NCI-H82 treated with DMSO at 0.1 percent for 48 hours (cell line): ENCODE measurements around the gene ITPR1.

ENCODE experiments used
- DNase-seq: peaks from one replicate; lab custom pipeline; 2025; ENCODE audit not compliant: unreplicated experiment; lab: John Stamatoyannopoulos, UW

ITPR1 gene

DNA sequence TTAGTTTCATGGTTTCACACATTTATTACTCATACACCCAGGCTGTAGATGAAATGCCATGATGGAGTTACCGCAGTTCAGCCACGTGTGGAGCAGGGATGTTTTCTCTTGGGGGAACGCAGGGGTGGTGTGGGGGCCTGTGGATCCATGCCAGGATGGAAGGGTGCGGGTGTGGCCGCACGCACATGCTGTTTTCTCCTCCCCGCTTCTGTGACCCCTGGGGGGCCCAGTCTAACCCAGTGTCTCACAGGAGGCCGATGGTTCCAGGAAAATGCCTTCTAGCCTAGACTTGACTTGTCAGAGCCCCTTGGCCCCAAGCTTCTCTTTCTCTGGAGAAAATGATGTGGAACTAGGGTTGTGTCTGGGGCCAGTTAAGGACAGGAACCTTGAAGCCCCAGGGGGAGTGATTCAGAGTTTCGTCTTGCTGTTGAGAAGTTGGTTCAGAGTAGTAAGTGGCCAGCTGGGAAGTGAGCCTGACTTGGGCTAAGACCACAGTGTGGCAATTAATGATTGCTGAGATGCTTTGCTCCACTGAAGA, 245.7 kb downstream of the ITPR1 start:
- no peak for DNase-seq

GRCh38 chr3:4739289-4740236, 246.4 kb downstream of the ITPR1 start:
- no peak for DNase-seq

GRCh38 chr3:4740397-4741105, 247.4 kb downstream of the ITPR1 start:
- DNase-seq: no peak

- DNase-seq: no peak
These were observed 247.9 kb downstream of the ITPR1 start for GRCh38 chr3:4741106-4741403.

GRCh38 chr3:4741404-4742307, 248.5 kb downstream of the ITPR1 start:
- DNase-seq: no peak

DNA sequence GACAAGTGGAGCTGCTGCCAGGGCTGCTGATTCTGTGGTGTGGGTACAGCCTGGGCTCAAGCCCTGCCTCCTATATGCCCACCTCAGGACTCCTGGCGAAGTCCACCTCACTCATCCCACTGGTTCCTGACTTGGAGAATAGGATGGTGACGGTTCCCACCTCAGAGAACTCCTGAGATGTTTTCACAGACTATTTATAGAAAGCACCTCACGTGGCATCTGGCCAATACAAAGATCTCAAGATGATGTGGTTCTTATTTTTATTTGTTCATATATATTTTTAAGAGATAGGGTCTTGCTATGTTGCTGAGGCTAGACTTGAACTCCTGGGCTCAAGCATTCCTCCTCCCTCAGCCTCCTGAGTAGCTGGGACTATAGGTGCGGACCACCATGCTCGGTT, 249.2 kb downstream of the ITPR1 start:
- no peak for DNase-seq

GRCh38 chr3:4743371-4743770, 250.2 kb downstream of the ITPR1 start:
- DNase-seq: no peak

DNA sequence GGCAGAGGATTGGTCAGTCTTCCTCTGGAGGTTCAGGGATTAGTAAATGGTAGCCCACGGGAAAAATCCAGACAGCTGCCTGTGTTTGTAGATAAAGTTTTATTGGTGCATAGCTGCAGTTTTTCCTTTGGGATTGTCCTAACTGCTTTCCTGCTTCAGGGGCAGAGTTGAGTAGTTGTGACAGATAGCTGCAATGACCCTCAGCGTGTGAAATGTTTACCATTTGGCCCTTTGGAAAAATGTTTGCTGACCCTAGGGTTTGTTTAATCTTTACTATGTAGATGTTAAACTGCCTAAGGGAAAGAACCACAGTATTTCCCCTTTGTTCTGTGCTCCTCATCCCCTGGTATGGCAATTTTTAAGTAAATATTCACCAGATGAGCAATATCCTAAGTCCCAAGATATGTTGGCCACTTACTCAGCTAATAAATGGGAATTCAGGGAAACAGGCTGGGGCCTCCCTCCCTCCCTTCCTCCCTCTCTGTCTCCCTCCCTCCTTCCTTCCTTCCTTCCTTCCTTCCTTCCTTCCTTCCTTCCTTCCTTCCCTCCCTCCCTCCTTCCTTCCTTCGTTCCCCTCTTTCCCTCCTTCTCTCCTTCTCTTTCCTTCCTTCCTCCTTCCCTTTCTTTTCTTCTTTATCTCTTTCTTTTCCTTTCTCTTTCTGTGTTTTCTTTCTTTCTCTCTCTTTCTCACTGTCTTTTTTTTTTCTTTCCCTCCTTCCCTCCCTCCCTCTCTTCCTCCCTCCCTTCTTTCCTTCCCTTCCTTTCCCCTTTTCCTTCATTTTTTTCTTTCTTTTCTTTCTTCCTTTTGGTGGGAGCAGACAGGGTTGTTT, 251.5 kb downstream of the ITPR1 start:
- DNase-seq: no peak

DNA sequence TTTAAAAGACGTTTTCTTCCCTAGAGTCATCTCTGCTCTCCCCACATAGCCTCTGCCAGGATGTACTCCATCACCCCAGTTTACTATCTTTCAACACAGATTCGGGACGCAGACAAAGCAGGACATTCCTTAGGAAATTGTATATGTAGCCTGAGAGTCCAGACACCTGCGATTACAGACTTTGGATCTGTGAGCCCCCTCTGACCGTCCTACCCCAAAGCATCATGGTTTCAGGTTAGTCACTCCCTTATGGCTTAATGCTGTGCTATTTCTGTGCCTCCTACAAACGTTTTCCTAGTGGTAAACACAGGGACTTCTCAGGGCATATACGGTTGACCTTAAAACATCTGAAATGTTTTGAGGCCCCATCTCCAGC, 252.1 kb downstream of the ITPR1 start:
- no peak for DNase-seq

GRCh38 chr3:4746241-4746958, 253.3 kb downstream of the ITPR1 start:
- DNase-seq: no peak

DNA sequence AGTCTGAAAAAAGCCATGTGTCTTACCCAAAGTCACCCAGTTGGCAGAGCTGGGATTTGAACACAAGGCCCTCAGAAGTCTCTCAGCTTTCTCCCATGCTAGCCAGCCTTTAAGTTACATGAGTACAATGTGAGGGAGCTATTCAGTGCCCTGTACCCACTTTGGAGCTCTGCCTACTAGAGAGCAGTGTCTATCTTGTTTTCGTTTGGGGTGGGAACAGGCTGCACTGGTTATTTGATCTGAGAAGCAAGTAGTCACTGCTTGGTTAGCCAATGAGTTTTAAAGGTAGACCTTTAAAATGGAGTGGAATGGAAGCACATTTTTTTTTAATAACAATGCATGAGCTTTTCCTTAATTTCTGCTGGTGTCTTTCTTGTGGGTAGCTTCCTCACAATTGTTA, 255.0 kb downstream of the ITPR1 start:
- DNase-seq: no peak

DNA sequence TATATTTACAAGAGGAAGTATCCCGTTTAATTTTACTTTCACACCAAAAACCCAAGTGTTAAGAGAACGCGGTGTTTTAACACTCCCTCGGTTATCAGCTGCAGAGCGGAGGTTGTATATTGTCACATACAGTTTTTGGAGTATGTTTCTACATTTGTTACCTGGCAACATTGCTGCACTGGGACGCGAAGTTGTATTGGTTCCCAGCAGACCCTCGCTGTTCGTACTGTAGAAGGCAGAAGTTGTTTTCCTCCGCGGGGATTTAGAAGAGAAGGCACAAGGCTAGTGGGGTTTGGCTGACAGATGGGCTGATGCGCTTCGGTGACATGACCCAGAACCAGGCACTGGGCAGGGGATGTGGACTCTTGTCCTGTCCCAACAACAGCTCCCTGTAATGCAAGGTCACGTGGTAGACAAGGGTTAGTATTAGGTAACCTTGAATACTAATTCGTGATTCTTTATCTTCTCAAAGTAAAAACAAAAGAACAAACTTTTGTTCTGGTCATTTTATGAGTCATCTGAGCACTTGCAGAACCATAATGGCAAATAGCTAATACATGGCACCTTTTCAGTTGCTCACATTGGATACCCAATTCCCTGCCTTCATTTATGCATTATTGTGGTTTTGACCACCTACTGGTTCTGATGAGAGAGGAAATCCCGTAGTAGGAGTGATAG, 255.7 kb downstream of the ITPR1 start:
- no peak for DNase-seq

DNA sequence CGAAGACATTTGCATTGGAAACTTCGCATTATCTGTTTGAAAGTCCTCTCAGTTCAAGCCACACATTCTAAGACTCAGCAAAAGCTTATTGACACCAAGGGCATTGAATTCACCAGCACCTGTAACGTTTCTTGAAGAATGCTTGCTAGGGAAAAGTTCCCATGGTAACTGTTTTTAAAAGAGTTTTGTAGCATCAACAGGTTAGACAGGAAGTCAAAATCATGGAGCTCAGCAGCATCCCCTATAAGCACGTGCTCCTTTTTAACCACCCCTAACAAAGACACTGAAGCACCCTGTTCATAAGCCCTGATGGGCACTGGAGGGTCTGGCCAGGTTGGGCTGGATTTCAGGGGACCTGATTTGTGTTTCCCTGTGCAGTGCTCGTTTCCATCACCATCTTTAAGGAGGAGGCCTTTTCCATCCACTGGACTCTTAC, 256.4 kb downstream of the ITPR1 start:
- DNase-seq: no peak

GRCh38 chr3:4750306-4750968, 257.3 kb downstream of the ITPR1 start:
- DNase-seq: peak; percentile 1

DNA sequence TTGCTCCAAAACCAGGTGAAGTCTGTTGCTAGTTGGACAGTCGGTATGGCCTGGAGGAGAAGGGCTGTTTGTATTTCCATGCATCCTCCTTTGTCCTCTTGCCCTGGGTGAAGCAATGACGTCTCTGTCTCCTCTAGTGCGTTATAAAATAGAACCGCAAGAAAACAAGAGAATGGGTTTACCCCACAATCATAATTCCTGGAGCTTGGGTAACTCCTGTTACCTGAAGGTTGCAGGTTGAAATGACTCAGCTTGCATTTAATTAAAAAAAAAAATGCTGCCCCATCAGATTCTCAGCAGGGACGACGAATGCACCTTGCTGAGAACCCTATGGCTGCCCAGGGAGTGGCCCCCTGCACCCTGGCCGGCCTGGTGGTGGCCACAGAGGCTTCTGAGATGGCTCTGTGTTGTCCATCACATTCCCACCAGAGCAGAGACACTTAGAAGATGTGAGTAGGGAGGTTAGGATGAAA, 257.9 kb downstream of the ITPR1 start:
- DNase-seq: no peak

DNA sequence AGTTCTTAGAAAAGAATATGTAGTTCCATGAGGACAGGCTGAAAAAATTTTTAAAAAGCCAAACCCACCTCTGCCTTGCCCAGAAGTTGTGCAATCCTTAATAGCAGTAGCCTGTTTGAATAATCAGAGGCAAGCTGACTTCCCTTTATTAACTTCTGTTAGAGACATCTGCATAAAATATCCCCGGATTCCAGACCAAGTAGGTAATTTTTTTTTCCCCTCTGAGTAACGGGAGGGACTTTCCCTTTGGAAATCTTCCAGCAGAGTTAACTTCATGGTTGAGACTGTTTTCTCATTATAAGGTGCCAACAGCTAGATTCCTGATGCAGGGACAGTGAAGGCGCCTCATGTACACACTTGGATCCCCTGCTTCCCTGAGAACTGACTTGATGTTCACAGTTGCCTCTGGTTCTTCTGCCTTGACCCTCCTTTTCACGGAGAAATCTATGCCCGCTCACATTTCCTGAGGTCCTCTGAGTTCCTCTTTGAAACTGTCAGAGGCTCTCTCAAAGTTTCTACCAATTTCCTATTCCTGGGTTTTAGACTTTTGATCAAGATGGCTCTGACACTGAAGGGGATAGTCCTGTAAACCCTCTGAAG, 258.5 kb downstream of the ITPR1 start:
- no peak for DNase-seq

- DNase-seq: peak; percentile 80
These were observed 259.3 kb downstream of the ITPR1 start for GRCh38 chr3:4752201-4753072.
